GM18508 (cell line): Measurements from ENCODE around the gene C2orf66.

Experiments
- ATAC-seq: cut with Tn5 transposase; IDR thresholded peaks from one replicate; pipeline ENCODE4 v1.9.1; 2021; ENCODE audit warnings: moderate number of reproducible peaks; ENCODE audit not compliant: insufficient read depth, unreplicated experiment

C2orf66 gene

DNA sequence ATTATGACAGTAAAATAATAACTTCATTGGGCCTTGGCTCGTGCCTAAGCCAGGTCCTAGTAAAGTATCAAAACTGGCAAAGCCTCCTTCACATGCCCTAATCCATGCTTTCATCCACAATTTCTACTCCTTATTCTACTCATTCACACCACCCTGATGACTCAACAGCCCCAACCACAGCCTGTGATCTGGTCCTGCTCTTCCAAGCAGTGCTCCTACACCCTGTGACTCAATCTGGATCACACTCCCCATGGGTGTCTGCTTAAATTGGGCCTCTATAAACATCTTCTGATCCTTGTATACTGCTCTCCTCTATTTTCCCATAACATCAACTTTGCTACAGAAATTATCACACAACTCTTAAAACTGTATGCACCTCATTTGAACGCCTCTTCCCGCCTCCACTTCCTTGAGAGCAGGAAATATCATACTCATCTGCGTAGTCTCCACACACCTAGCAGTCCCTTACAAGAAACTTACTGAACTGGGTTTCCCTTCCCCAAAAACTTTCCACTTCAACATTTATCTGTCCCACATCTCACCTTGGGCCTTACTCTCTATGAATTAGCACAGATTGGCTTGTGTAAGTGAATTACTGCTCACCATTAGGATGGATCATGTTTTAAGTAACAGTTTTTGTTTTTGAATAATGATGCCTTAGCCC lies 25.6 kb downstream of the C2orf66 start:
- no peak for ATAC-seq

DNA sequence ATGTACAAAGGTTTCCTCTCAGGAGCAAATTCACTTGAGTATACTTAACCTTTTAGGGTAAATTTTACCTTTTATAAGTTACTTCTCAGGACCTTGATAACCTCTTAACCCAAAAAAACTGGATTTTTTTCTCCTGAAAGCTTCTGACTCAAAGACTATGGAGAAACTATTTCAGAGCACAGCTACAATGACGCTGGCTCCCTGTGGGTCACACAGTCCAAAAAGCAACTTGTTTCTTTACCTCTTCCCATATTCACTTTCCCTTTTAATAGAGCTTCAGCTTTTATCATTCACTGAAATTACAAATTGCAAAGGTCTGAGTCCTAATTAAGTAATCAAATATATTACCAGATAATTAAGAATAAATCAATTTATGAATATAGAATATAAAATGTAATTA lies 42.1 kb downstream of the C2orf66 start:
- ATAC-seq, result no peak

DNA sequence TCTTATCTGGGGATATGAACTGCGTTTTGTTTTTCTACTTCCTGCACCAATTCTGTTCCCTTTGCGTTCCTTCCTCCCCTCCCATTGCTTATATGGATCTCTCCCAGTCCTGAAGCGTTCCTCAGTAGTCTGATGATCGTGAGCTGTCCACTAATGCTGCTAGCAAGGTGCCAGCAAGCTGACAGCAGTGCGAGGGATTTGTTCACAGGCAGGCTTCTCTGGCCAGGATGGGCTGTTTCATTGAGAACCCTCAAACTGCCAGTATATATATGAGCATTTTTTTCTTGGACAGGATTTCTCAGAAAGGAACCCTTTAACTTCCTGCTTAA lies 49.8 kb downstream of the C2orf66 start:
- ATAC-seq, result no peak

DNA sequence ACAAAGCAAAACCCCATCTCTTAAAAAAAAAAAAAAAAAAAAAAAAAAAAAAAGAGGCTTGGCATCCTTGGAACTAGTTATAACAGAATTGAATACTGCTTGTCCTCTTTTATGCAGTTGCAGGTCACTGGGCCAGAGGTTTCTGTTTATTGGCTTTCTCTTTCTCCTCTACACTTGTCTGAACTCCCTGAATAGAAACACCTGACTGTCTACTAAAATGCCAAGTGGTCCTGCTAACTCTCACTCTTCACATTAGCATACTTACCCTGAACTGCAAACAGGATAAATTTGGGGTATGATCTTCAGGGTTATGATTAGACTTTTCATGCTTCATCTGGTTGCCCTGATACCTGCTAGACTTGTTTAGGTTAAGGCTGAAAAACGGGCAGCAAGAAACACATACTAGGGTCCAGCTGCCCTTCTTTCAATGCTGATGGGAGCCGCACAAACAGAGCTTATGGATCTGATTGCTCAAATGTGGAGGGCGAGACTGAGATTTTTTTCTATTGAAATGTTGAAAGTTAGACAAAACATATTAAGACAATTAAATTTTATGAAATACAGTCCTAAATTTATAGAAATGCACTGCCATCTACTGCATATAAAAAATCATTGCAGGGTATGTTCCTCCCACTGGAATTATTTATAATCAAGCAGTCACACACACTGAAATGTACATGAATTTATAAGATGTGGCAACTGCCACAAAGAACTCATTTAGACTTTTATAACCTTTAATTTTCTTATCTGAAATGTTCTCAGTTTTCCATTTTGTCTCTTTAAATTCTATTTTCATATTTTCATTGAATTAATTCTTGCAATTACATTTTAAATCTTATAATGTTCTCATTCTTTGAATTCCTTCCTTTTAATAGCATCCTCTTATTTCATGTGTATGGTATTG lies 50.4 kb downstream of the C2orf66 start:
- ATAC-seq, result no peak
